ENCODE results near the gene EPHA4. TPM values are rescaled to one million over a fixed set of nuclear protein-coding genes. Genes with fewer than 3 reads are reported as not detected.

Gene EPHA4
- total and polyA plus RNA-seq, 4 donors, result 0.43 to 2.3 (median 1.1) TPM

- TF ChIP-seq JUND (IDR thresholded peaks at IDR 0.05), result no peak
- no peak for TF ChIP-seq HNF4G (IDR thresholded peaks at IDR 0.05)
Observed at GRCh38 chr2:221554769-221555493, 17.2 kb downstream of the EPHA4 start (continued).

GRCh38 chr2:221553333-221553732 is 18.8 kb downstream of the EPHA4 start:
- Histone ChIP-seq H3K4me3 (ENCODE audit: low read depth in 1 of 3, low read length in 3 of 3) (no peak overlapping the region), H3K36me3 (ENCODE audit: control insufficient read depth in 4 of 4, insufficient read depth in 3 of 4, low read depth in 1 of 4, low read length in 3 of 4) (no peaks in the 10 kb centered on the region), H3K9me3 (ENCODE audit: control insufficient read depth in 4 of 4, low read length in 3 of 4) (no peaks in the 10 kb centered on the region), H3K4me1 (ENCODE audit: control insufficient read depth in 4 of 4, insufficient read depth in 4 of 4, low read length in 3 of 4) (no peaks in the 10 kb centered on the region), H3K9ac (ENCODE audit: low read depth in 1 of 2, low read length in 2 of 2) (no peak overlapping the region), H3K27me3 (ENCODE audit: control insufficient read depth in 4 of 4, insufficient read depth in 4 of 4, low read length in 3 of 4) (no peaks in the 10 kb centered on the region), H3K27ac (ENCODE audit: low read depth in 1 of 2, low read length in 2 of 2) (no peak overlapping the region)
- no peak for DNase-seq (ENCODE audit: low spot score)
- no peak for TF ChIP-seq GABPA (IDR thresholded peaks at IDR 0.05 in 1 of 2, conservative IDR thresholded peaks at IDR 0.05 in 1 of 2)
- no peak for TF ChIP-seq RXRA (IDR thresholded peaks at IDR 0.05)
- no peak for TF ChIP-seq FOXA2 (IDR thresholded peaks at IDR 0.05)
- no peak for TF ChIP-seq REST (IDR thresholded peaks at IDR 0.05)
- TF ChIP-seq SP1 (IDR thresholded peaks at IDR 0.05), result no peak
- TF ChIP-seq JUND (IDR thresholded peaks at IDR 0.05), result no peak
- no peak for TF ChIP-seq ZBTB33 (IDR thresholded peaks at IDR 0.05)
- 82% methylated on average over 4 of the region's 4 CpGs for WGBS

GRCh38 chr2:221552291-221552690 is 19.8 kb downstream of the EPHA4 start:
- H3K36me3 ChIP-seq (ENCODE audit: control insufficient read depth in 4 of 4, insufficient read depth in 3 of 4, low read depth in 1 of 4, low read length in 3 of 4), result no peaks in the 10 kb centered on the region
- 59% methylated on average over 4 of the region's 4 CpGs for WGBS
- no peak for DNase-seq (ENCODE audit: low spot score)
- no peak overlapping the region for H3K9ac ChIP-seq (ENCODE audit: low read depth in 1 of 2, low read length in 2 of 2)
- TF ChIP-seq FOXA2 (IDR thresholded peaks at IDR 0.05) (no peak), CTCF (IDR thresholded peaks at IDR 0.05; ENCODE audit: low read depth, low read length, missing input control) (no peak), HNF4A (conservative IDR thresholded peaks at IDR 0.05) (no peak), SP1 (IDR thresholded peaks at IDR 0.05) (no peak)
- no peak overlapping the region for H3K4me3 ChIP-seq (ENCODE audit: low read depth in 1 of 3, low read length in 3 of 3)
- H3K27ac ChIP-seq (ENCODE audit: low read depth in 1 of 2, low read length in 2 of 2), result no peak overlapping the region
- no peaks in the 10 kb centered on the region for H3K9me3 ChIP-seq (ENCODE audit: control insufficient read depth in 4 of 4, low read length in 3 of 4)
- H3K4me1 ChIP-seq (ENCODE audit: control insufficient read depth in 4 of 4, insufficient read depth in 4 of 4, low read length in 3 of 4), result no peaks in the 10 kb centered on the region
- no peaks in the 10 kb centered on the region for H3K27me3 ChIP-seq (ENCODE audit: control insufficient read depth in 4 of 4, insufficient read depth in 4 of 4, low read length in 3 of 4)

All from liver (tissue), 9 donors.